ENCODE measurements around the gene CALML6.

GRCh38 chr1:1927751-1928150 is 12.7 kb downstream of the CALML6 start:
- TF ChIP-seq GABPA (IDR thresholded peaks at IDR 0.05; ENCODE audit: borderline replicate concordance, insufficient read depth, low read length) (no peak), EGR1 (IDR thresholded peaks at IDR 0.05; ENCODE audit: borderline replicate concordance, low read depth, low read length) (no peak), EZH2 (IDR thresholded peaks at IDR 0.05; ENCODE audit: low read depth, low read length, severe bottlenecking) (no peak), JUN (IDR thresholded peaks at IDR 0.05; ENCODE audit: low read depth, low read length) (no peak)
- TF ChIP-seq, protein P1, sequence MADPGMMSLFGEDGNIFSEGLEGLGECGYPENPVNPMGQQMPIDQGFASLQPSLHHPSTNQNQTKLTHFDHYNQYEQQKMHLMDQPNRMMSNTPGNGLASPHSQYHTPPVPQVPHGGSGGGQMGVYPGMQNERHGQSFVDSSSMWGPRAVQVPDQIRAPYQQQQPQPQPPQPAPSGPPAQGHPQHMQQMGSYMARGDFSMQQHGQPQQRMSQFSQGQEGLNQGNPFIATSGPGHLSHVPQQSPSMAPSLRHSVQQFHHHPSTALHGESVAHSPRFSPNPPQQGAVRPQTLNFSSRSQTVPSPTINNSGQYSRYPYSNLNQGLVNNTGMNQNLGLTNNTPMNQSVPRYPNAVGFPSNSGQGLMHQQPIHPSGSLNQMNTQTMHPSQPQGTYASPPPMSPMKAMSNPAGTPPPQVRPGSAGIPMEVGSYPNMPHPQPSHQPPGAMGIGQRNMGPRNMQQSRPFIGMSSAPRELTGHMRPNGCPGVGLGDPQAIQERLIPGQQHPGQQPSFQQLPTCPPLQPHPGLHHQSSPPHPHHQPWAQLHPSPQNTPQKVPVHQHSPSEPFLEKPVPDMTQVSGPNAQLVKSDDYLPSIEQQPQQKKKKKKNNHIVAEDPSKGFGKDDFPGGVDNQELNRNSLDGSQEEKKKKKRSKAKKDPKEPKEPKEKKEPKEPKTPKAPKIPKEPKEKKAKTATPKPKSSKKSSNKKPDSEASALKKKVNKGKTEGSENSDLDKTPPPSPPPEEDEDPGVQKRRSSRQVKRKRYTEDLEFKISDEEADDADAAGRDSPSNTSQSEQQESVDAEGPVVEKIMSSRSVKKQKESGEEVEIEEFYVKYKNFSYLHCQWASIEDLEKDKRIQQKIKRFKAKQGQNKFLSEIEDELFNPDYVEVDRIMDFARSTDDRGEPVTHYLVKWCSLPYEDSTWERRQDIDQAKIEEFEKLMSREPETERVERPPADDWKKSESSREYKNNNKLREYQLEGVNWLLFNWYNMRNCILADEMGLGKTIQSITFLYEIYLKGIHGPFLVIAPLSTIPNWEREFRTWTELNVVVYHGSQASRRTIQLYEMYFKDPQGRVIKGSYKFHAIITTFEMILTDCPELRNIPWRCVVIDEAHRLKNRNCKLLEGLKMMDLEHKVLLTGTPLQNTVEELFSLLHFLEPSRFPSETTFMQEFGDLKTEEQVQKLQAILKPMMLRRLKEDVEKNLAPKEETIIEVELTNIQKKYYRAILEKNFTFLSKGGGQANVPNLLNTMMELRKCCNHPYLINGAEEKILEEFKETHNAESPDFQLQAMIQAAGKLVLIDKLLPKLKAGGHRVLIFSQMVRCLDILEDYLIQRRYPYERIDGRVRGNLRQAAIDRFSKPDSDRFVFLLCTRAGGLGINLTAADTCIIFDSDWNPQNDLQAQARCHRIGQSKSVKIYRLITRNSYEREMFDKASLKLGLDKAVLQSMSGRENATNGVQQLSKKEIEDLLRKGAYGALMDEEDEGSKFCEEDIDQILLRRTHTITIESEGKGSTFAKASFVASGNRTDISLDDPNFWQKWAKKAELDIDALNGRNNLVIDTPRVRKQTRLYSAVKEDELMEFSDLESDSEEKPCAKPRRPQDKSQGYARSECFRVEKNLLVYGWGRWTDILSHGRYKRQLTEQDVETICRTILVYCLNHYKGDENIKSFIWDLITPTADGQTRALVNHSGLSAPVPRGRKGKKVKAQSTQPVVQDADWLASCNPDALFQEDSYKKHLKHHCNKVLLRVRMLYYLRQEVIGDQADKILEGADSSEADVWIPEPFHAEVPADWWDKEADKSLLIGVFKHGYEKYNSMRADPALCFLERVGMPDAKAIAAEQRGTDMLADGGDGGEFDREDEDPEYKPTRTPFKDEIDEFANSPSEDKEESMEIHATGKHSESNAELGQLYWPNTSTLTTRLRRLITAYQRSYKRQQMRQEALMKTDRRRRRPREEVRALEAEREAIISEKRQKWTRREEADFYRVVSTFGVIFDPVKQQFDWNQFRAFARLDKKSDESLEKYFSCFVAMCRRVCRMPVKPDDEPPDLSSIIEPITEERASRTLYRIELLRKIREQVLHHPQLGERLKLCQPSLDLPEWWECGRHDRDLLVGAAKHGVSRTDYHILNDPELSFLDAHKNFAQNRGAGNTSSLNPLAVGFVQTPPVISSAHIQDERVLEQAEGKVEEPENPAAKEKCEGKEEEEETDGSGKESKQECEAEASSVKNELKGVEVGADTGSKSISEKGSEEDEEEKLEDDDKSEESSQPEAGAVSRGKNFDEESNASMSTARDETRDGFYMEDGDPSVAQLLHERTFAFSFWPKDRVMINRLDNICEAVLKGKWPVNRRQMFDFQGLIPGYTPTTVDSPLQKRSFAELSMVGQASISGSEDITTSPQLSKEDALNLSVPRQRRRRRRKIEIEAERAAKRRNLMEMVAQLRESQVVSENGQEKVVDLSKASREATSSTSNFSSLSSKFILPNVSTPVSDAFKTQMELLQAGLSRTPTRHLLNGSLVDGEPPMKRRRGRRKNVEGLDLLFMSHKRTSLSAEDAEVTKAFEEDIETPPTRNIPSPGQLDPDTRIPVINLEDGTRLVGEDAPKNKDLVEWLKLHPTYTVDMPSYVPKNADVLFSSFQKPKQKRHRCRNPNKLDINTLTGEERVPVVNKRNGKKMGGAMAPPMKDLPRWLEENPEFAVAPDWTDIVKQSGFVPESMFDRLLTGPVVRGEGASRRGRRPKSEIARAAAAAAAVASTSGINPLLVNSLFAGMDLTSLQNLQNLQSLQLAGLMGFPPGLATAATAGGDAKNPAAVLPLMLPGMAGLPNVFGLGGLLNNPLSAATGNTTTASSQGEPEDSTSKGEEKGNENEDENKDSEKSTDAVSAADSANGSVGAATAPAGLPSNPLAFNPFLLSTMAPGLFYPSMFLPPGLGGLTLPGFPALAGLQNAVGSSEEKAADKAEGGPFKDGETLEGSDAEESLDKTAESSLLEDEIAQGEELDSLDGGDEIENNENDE (IDR thresholded peaks at IDR 0.05; ENCODE audit: insufficient replicate concordance, low read length): no peak
